Measurements from ENCODE around the gene C1QTNF8. TPM values are rescaled to one million over a fixed set of nuclear protein-coding genes. Genes with fewer than 3 reads are reported as not detected.

C1QTNF8 gene
- total RNA-seq, 1 donor from 2014 or later, result not detected

DNA sequence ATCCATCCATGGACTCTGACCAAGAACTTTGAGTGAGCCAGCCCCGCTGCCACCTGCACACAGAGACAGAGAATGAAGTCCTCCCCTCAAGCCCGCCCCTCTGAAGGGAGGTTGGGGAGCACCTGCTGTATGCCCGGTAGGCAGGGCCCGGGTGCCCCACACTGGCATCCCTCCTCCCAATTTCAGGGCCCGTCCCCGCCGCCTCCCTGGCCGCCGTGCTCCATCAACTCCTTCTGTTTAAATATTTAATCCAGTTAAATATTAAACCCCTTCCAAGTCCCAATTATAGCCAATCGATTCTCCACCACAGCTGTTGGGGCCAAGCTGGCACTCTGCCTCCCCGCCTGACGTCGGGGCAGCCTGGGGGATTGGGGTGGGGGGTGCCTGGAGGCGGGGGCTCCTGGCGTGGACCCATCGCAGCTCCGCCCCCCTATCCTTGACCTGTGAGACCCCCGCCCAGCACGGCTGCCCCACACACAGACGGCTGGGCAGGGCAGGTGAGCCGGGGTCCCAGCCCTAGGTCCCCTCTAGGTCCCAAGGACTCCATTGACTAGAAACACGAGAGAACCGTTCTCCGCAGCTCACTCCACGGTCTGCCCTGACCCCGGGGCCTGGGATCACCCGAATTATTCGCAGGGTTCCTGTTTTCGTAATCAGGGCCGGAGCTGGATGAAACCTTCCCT is 38.9 kb upstream of the C1QTNF8 start:
- DNase-seq (no peak), ATAC-seq (peak in 1 of 2 donors; percentile 13)
- Histone ChIP-seq H3K27me3 (ENCODE audit: low read depth) (peaks cover 20% of the 10 kb centered on the region), H3K9me3 (no peaks in the 10 kb centered on the region), H3K36me3 (no peaks in the 10 kb centered on the region), H3K27ac (no peak overlapping the region), H3K4me3 (no peak overlapping the region), H3K4me1 (no peaks in the 10 kb centered on the region)
- intact Hi-C loops (cut with DNase I), result no loop called here
- TF ChIP-seq, protein P1, sequence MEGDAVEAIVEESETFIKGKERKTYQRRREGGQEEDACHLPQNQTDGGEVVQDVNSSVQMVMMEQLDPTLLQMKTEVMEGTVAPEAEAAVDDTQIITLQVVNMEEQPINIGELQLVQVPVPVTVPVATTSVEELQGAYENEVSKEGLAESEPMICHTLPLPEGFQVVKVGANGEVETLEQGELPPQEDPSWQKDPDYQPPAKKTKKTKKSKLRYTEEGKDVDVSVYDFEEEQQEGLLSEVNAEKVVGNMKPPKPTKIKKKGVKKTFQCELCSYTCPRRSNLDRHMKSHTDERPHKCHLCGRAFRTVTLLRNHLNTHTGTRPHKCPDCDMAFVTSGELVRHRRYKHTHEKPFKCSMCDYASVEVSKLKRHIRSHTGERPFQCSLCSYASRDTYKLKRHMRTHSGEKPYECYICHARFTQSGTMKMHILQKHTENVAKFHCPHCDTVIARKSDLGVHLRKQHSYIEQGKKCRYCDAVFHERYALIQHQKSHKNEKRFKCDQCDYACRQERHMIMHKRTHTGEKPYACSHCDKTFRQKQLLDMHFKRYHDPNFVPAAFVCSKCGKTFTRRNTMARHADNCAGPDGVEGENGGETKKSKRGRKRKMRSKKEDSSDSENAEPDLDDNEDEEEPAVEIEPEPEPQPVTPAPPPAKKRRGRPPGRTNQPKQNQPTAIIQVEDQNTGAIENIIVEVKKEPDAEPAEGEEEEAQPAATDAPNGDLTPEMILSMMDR (IDR thresholded peaks at IDR 0.05), result no peak

DNA sequence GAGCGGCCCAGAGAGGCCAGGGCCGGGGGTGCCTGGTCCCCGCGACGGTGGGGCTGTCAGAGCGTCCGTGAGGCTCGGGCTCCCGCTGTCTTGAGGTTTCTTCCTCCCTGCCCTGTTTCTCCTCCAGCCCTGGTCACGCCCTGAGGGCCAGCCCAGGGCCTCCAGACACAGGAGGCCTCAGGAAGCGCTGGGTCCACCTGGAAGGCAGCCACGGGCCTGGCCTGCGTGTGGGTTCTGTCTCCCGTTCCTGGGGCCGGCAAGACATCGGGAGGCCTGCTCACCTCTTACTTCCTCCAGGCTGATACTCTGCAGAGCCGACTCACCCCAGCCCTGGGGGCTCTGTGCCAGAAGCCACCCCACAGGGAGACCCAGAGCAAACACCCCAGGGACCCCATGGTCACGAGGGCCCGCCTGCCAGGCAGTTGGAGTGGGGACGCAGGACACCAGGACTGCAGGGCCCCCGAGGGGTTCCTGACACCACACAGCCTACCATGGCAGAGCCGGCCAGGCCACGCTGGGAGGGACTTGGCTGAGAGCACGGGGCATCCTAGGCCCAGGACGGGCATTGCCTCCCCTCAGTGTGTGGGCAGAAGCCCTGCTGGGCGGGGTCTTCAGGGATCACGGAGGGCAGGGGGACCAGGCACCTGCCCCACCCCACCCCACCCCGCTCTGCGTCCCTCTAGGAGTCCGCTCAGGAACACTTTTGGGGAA is 37.9 kb upstream of the C1QTNF8 start:
- intact Hi-C loops (cut with DNase I), result no loop called here
- Histone ChIP-seq H3K36me3 (no peaks in the 10 kb centered on the region), H3K27me3 (ENCODE audit: low read depth) (peaks cover 20% of the 10 kb centered on the region), H3K9me3 (no peaks in the 10 kb centered on the region), H3K4me1 (no peaks in the 10 kb centered on the region), H3K27ac (no peak overlapping the region), H3K4me3 (no peak overlapping the region)
- no peak for ATAC-seq
- TF ChIP-seq, protein P1 (IDR thresholded peaks at IDR 0.05), result no peak
- no peak for DNase-seq

DNA sequence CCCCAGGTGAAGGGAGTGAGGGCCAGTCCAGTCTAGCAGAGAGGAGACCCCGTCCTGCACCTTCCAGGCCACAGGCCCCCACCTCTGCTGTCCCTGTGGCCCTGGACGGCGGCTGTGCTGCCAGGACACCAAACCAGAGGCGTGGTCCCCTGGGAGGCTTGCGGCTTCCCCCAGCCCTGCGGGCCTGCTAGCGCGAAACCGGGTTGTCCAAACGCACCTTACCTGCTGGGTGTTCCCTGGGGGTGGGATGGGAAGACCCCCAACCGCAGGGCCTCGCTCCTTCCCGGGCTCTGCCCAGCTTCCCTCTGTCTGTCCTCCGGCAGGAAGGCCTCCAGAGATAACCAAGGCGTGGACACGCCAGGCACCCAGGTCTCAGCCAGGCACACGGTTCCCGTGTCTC is 37.2 kb upstream of the C1QTNF8 start:
- Histone ChIP-seq H3K27me3 (ENCODE audit: low read depth) (peaks cover 20% of the 10 kb centered on the region), H3K36me3 (no peaks in the 10 kb centered on the region), H3K27ac (no peak overlapping the region), H3K9me3 (no peaks in the 10 kb centered on the region), H3K4me1 (no peaks in the 10 kb centered on the region), H3K4me3 (no peak overlapping the region)
- intact Hi-C loops (cut with DNase I), result no loop called here
- TF ChIP-seq, protein P1 (IDR thresholded peaks at IDR 0.05), result no peak
- no peak for ATAC-seq
- DNase-seq, result no peak

DNA sequence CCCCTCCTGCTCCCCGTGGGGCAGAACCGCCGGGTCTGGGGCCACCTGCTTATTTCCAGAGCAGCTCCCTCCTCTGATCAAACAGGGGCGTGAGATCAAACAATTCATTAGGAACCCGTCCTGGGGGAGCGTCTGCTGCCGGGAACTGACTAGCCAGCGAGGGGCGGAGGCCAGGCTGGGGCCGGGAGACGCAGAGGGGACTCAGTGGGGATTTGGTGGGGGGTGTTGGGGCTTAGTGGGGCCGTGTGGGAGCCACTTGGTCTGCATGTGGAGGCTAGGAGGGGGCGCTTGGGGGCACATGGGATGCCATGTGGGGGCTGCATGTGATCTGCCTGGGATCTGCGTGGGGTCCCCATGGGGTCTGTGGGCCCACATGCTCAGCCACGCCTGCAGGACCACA is 36.4 kb upstream of the C1QTNF8 start:
- H3K27me3 ChIP-seq (ENCODE audit: low read depth), result peaks cover 20% of the 10 kb centered on the region
- H3K27ac ChIP-seq, result no peak overlapping the region
- DNase-seq (no peak), ATAC-seq (no peak)
- H3K4me1 ChIP-seq, result no peaks in the 10 kb centered on the region
- H3K36me3 ChIP-seq, result no peaks in the 10 kb centered on the region
- no peaks in the 10 kb centered on the region for H3K9me3 ChIP-seq
- intact Hi-C loops (cut with DNase I), result no loop called here
- TF ChIP-seq, protein P1 (IDR thresholded peaks at IDR 0.05), result no peak
- H3K4me3 ChIP-seq, result no peak overlapping the region

DNA sequence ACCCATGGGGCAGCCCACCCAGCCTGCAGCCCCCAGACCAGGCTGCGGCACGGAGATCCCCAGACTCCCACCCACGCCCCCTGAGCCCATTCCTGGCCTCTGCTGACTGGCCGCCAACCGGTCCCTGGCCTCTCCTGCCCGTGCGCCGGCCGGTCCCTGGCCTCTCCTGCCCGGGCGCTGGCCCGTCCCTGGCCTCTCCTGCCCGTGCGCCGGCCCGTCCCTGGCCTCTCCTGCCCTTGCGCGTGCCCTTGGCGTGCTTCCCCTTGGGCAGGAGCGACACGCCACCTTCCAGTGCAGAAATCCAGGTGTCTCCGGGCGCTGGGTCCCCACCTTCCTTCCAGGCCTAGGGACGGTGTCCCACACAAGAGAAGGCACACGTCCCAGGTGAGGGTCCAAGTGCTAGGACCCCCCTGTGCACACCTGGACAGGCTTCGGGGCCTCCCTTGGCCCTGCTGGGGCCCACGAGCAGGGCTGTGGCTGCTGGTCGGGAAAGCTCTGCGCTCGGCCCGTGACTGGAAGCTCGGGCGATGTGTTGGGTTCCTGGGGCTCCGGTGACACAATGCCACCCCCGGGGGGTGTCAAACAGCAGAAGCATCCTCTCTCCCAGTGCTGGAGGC is 35.4 kb upstream of the C1QTNF8 start:
- Histone ChIP-seq H3K9me3 (no peaks in the 10 kb centered on the region), H3K4me1 (no peaks in the 10 kb centered on the region), H3K36me3 (no peaks in the 10 kb centered on the region), H3K27me3 (ENCODE audit: low read depth) (peaks cover 20% of the 10 kb centered on the region), H3K4me3 (no peak overlapping the region), H3K27ac (no peak overlapping the region)
- DNase-seq (no peak), ATAC-seq (no peak)
- TF ChIP-seq, protein P1 (IDR thresholded peaks at IDR 0.05), result no peak
- intact Hi-C loops (cut with DNase I), result no loop called here
